Medulla oblongata (tissue), 1 donor: ENCODE data around the gene ONECUT3.

Experiments used
- DNase-seq: peaks from one replicate; pipeline ENCODE4 v3.0.0-alpha.2; 2015; ENCODE audit errors: extremely low spot score

ONECUT3 gene

GRCh38 chr19:1814833-1815604, 61.7 kb downstream of the ONECUT3 start:
- no peak for DNase-seq

- no peak for DNase-seq
Measured at GRCh38 chr19:1815605-1816529, 62.6 kb downstream of the ONECUT3 start.

DNA sequence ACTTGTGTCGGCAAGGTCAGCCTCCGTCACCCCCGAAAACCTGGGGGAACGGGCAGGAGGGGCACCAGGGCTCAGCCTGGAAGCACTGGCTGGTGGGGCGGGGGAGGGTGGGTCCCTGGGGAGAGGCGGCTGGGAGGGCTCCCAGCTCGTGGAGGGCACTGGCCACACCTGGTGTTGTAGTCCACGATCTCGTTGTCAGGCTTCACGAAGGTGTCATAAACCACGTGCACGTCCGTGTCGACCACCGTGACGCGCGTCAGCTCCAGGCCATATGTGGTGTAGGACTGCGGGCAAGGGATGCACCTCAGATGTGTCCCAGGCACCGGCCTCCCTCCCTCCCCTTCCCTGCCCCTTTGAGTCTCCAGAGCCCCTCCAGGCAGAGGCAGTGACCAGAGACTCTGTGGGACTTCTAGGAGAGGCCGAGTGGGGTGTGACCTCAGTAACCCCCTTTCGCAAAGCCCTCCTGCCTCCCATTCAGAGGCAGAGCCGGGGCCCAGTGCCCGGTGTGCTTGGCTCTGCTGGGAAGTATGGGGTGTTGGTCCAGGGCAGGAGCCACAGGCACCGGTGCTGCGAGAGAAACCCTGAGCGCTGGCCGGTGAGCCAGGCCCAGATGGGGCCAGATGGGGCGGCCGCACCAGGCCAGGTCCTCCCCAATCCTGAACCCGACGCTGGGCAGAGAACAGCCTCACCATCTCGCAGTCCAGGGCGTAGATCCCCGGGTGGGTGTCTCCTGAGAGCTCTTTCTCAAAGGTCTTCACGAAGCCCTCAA, 63.4 kb downstream of the ONECUT3 start:
- DNase-seq, result no peak

GRCh38 chr19:1817553-1818179, 64.4 kb downstream of the ONECUT3 start:
- DNase-seq, result no peak

GRCh38 chr19:1818549-1819195, 65.4 kb downstream of the ONECUT3 start:
- DNase-seq, result no peak

DNA sequence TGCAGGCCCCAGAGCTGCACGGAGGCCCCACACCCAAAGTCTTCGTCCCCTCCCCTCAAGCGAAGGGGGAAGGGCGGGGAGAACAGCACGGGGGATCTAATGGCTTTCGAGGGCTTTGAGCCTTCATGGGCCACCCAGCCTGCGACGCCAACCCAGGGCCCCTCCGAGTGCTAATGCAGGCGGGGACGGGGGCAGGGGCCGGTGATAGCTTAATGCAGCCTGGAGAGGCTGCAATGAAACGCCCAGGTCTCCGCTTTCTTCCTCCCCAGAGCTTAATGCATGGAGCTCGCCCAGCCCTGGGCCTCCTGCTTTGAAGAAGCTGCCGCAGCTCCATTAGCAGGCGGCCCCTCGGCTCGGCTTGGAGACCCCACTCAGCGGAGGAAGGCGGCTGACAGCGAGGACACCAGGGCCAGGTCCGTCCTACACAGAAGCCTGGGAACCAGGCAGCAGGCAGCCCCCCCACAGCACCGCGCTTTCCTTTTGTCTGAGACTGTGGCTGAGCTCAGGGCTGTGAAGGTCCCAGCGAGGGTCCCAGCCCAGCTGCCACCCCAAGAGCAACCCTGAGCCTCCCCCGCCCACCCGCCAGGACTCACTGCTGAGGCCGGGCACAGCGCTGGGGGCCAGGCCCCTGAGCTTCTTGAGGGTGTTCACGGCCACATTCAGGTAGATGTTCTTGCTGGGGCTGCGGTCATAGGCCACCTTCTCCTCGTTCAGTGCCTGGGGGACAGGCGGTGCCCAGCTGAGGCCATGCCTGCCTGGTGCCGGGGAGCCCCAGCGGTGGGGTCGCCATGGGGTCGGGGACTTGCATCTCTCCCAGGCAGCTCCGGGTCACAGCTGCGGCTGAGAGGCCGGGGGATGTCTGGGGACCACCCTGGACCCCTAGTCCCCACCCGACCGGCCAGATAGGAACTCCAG, 66.3 kb downstream of the ONECUT3 start:
- DNase-seq, result no peak

GRCh38 chr19:1822210-1822609, 68.9 kb downstream of the ONECUT3 start:
- DNase-seq, result no peak

- no peak for DNase-seq
Measured at GRCh38 chr19:1823020-1823419, 69.7 kb downstream of the ONECUT3 start.

- DNase-seq, result no peak
Measured at GRCh38 chr19:1823539-1824251, 70.4 kb downstream of the ONECUT3 start.

- no peak for DNase-seq
Measured at GRCh38 chr19:1824252-1824622, 70.9 kb downstream of the ONECUT3 start.

DNA sequence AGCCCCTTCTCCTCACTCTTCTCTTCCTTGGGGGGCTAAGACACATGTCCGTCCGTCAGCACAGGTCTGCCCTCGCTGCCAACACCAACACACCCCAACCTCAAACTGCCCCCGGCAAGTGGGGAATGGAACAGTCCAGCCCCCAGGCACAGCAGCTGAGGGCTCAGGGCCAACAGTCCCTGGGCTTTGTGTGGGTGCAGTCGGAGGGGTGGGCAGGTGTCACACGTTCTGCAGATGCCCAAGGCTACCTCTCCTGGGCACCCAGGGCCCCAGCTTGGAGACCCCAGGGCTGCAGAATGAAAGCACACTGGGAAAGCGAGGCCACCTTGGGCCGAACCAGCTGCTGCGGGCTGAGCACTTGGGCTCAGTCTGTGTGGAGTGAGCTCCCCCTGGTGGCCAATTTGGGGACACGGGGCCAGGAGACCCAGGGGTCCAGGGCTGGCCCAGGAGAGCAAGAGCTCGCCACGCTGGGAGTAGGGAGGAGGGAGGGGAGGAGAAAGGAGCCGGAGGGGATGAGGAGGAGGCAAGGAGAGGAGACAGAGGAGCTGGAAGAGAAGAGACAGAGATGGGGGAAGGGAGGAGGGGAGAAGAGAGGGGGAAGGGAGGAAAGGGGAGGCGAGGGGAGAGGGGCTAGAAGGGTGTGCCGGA, 72.7 kb downstream of the ONECUT3 start:
- DNase-seq, result peak; percentile 79

DNA sequence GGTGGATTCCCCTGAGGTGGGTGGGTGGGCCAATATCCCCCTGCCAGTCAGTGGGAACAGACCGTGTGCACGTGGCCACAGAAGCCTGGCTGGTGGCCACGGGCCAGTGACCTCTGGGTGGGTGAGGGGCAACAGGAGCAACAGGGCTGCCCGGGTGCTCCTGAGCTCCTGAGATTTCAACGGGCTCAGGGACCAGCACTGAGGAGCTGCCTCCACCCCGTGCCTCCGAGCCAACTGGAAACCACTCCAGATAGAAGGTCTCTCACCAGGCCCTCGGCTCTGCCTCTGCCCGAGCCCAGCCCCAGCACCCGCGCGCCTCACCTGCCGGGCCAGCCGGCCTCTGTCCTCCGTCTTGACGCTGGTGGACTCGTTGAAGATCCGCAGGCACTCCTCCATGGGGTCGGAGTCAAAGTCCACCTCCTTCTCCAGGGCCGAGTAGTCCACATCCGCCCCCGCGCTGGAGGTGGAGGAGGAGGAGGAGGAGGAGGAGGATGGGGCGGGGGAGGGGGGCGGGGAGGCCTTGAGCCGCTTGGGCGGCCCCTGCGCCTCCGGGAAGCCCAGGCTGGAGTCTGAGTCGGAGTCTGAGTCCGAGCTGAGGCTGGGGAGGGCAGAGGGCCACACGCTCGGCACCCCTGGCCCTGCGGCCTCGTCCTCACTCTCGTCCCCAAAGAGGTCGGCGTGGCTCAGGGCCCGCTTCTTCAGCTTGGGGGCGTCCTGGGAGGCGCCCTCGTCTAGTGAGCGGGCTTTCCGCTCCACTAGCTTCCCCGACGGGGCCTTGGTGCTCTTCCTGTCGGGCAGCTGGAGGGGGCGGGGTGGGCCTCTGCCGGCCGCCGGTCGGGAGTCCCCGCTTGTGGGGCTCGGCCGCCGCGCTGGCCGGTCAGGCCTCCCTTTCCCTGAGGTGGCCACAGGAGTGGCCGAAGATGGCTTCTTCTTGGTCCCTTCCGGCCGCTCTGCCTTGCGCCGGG, 73.5 kb downstream of the ONECUT3 start:
- DNase-seq, result no peak

- DNase-seq, result no peak
Measured at GRCh38 chr19:1827566-1828278, 74.4 kb downstream of the ONECUT3 start.

GRCh38 chr19:1828279-1829238, 75.3 kb downstream of the ONECUT3 start:
- no peak for DNase-seq

DNA sequence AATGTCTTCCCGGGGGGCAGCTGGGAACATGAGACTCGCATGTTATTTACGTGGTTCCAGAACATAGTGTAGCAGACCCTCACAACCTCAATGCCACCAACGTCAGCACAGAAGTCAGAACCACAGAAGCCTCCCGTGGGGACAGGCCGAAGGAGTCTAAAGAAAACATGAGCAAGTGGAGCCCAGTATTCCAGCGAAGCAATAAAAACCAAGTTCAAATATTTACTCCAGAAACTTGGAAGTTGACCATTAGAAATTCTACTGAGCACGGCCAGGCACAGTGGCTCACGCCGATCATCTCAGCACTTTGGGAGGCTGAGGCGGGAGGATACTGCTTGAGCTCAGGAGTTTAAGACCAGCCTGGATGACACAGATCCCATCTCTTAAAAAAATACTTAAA, 76.7 kb downstream of the ONECUT3 start:
- DNase-seq, result no peak

DNA sequence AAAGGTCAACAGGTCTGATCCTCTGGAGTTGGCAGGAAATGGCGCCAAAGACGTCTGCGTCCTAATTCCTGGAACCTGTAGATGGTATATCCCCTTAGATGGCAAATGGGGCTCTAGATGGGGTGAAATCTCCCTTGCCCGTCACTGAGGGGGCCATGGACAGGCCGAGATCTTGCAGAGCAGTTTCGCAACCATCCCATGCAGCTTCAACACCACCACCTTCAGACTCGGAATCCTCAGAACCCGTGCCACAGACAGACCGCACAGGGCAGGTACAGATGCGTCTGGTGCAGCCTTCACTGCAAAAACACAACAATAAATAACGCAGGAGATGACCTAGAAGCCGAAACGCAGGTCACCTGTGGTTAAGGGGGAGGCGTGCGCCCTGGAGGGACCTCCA, 77.3 kb downstream of the ONECUT3 start:
- DNase-seq, result no peak
